K562 (cell line): Measurements from ENCODE around the gene TMEM38B. TPM values are rescaled to one million over a fixed set of nuclear protein-coding genes. Genes with fewer than 3 reads are reported as not detected.

ENCODE experiments used
- ADNP ChIP-seq: fragments of 200-800 bp; sonication (Bioruptor generic); IDR thresholded peaks from 2 replicates; pipeline ENCODE4 v1.6.1; 2016; ENCODE audit warnings: missing genetic modification characterization, missing compliant biosample characterization
- E2F4 ChIP-seq: sonication (generic); formaldehyde crosslinking; IDR thresholded peaks from 2 replicates; pipeline ENCODE4 v1.8.0; 2022; ENCODE audit warnings: mild to moderate bottlenecking, low read depth, missing genetic modification reagents
- GTF2B ChIP-seq: IDR thresholded peaks from 2 replicates; pipeline ENCODE4 v1.6.1; 2011; ENCODE audit not compliant: insufficient read length; ENCODE audit errors: extremely low read depth
- POLR2A ChIP-seq: fragments of 450-650 bp; conservative IDR thresholded peaks from 2 replicates; pipeline ENCODE4 v1.6.1; 2016
- POLR2G ChIP-seq: fragments of 200-400 bp; formaldehyde crosslinking; IDR thresholded peaks from 2 replicates; pipeline ENCODE4 v1.6.1; 2017; ENCODE audit warnings: low read depth, mild to moderate bottlenecking, antibody characterized with exemption, low read length, moderate library complexity
- RBFOX2 ChIP-seq: fragments of 200-400 bp; formaldehyde crosslinking; IDR thresholded peaks from 2 replicates; pipeline ENCODE4 v1.6.1; 2017; ENCODE audit warnings: low read depth, mild to moderate bottlenecking, low read length, moderate library complexity
- SUPT5H ChIP-seq: fragments of 450-650 bp; IDR thresholded peaks from 2 replicates; pipeline ENCODE4 v1.6.1; 2016
- TEAD2 ChIP-seq: fragments of 450-650 bp; IDR thresholded peaks from 2 replicates; pipeline ENCODE4 v1.6.1; 2016; ENCODE audit warnings: missing genetic modification characterization, control low read depth, missing compliant biosample characterization
- TOE1 ChIP-seq, 2 experiments: fragments of 450-650 bp in 1 of 2; sonication (generic) in 1 of 2; formaldehyde crosslinking in 1 of 2; IDR thresholded peaks; 2 replicates each; pipeline versions ENCODE4 v1.7.1 to v1.8.0; 2016 to 2022; ENCODE audit warnings: borderline replicate concordance in 2 of 2, mild to moderate bottlenecking in 2 of 2, antibody characterized with exemption in 1 of 2, inconsistent platforms in 1 of 2, low read depth in 1 of 2, missing genetic modification reagents in 1 of 2, moderate library complexity in 1 of 2
- UBTF ChIP-seq, 2 experiments: IDR thresholded peaks; 2 replicates each; pipeline ENCODE4 v1.6.1; 2012; ENCODE audit warnings: improper control_type of control experiment in 2 of 2, low read depth in 2 of 2, low read length in 2 of 2, borderline replicate concordance in 1 of 2
- ZFP91 ChIP-seq: sonication (generic); formaldehyde crosslinking; IDR thresholded peaks from 2 replicates; pipeline ENCODE4 v1.8.0; 2022; ENCODE audit warnings: mild to moderate bottlenecking, missing genetic modification reagents
- ZNF232 ChIP-seq: sonication (generic); formaldehyde crosslinking; IDR thresholded peaks from 2 replicates; pipeline ENCODE4 v1.8.0; 2022; ENCODE audit warnings: mild to moderate bottlenecking, missing genetic modification reagents
- ZNF609 ChIP-seq: sonication (generic); formaldehyde crosslinking; IDR thresholded peaks from 2 replicates; pipeline ENCODE4 v1.8.1; 2023; ENCODE audit warnings: missing genetic modification reagents, mild to moderate bottlenecking, borderline replicate concordance
- ZNF699 ChIP-seq: fragments of 250-450 bp; sonication (Bioruptor Pico); IDR thresholded peaks from 2 replicates; pipeline ENCODE4 v1.8.0; 2021; ENCODE audit warnings: mild to moderate bottlenecking, moderate library complexity; ENCODE audit not compliant: insufficient replicate concordance
- polyA plus RNA-seq, 8 experiments: library from polyadenylated mRNA; depleted of rRNA in 4 of 8; stranded (reverse) in 5 of 8; unstranded in 3 of 8; fragments of >200 nt; fragmentation: Nextera tagmentation in 2 of 8; fragmentation: Illumina TruSeq in 1 of 8; extraction: Ambion mirVana in 2 of 8; extraction: Trizol in 1 of 8; gene quantifications; 2 replicates each; pipeline versions ENCODE4 v1.2.1 to v1.2.3, GENCODE V29; 2011 to 2014; ENCODE audit warnings: inconsistent platforms in 1 of 8, missing spikeins in 1 of 8
- total RNA-seq, 7 experiments: library from RNA; depleted of rRNA in 6 of 7; stranded (reverse); fragments of >200 nt in 6 of 7; fragmentation: Illumina TruSeq in 2 of 7; extraction: Trizol in 2 of 7; gene quantifications; 2 replicates each; pipeline versions ENCODE4 v1.2.1 to v1.2.3, GENCODE V29; 2011 to 2021; ENCODE audit warnings: low replicate concordance in 1 of 7

Gene TMEM38B
- total and polyA plus RNA-seq, 9 of the 15 experiments (the other 6 are each of a cell fraction or from before 2014, with no cell fraction given), result 26.0 to 57.5 (median 38.5) TPM

GRCh38 chr9:105694190-105694847, at the start of gene TMEM38B (continued):
- TF ChIP-seq ZFP91 (CRISPR knock-in tag), result no peak
- no peak for TF ChIP-seq TOE1 (IDR thresholded peaks at IDR 0.05; ENCODE audit: borderline replicate concordance)
- no peak for TF ChIP-seq TOE1 (CRISPR knock-in tag; IDR thresholded peaks at IDR 0.05; ENCODE audit: borderline replicate concordance, low read depth)
- TF ChIP-seq SUPT5H, result peak; percentile 66
- no peak for TF ChIP-seq ZNF699 (CRISPR knock-in tag)
- no peak for TF ChIP-seq TEAD2 (tag)
- peak; percentile 78 for TF ChIP-seq POLR2A
- TF ChIP-seq RBFOX2, result peak; percentile 77
- no peak for TF ChIP-seq ADNP (tag)
- TF ChIP-seq UBTF (IDR thresholded peaks at IDR 0.05; ENCODE audit: borderline replicate concordance in 1 of 2, low read depth in 2 of 2, low read length in 2 of 2), result 0 out of 4 replicates have a peak, but pooled peaks of 1 of the 2 experiments have one; percentile 12
- TF ChIP-seq POLR2G, result peak; percentile 82
- no peak for TF ChIP-seq ZNF232 (CRISPR knock-in tag)
- no peak for TF ChIP-seq E2F4 (CRISPR knock-in tag)
- TF ChIP-seq GTF2B, result no peak
- no peak for TF ChIP-seq ZNF609 (CRISPR knock-in tag)
